ENCODE results near the gene NPHP4.
"Not testable (repeated sequence)": the region's sequence is repeated elsewhere in the genome, so short reads cannot be mapped to it uniquely, and the experiment has no call there.

NPHP4 gene

GRCh38 chr1:6023346-6023745 lies 31.1 kb upstream of the NPHP4 start:
- DNase-seq (ENCODE audit: low spot score) = no peak

GRCh38 chr1:6022193-6022592 lies 30.0 kb upstream of the NPHP4 start:
- no peak for DNase-seq (ENCODE audit: low spot score)

- no peak for DNase-seq (ENCODE audit: low spot score)
Observed at GRCh38 chr1:6019166-6019845, 27.1 kb upstream of the NPHP4 start.

GRCh38 chr1:6017654-6018053 lies 25.4 kb upstream of the NPHP4 start:
- DNase-seq (ENCODE audit: low spot score) = not testable (repeated sequence)

GRCh38 chr1:6016191-6016865 lies 24.1 kb upstream of the NPHP4 start:
- DNase-seq (ENCODE audit: low spot score) = no peak

- no peak for DNase-seq (ENCODE audit: low spot score)
Observed at GRCh38 chr1:6014130-6014999, 22.1 kb upstream of the NPHP4 start.

GRCh38 chr1:6013491-6013890 lies 21.3 kb upstream of the NPHP4 start:
- DNase-seq (ENCODE audit: low spot score) = no peak

- DNase-seq (ENCODE audit: low spot score) = no peak
Observed at GRCh38 chr1:6012529-6013318, 20.5 kb upstream of the NPHP4 start.

- no peak for DNase-seq (ENCODE audit: low spot score)
Observed at GRCh38 chr1:6011946-6012258, 19.7 kb upstream of the NPHP4 start.

GRCh38 chr1:6011161-6011945 lies 19.1 kb upstream of the NPHP4 start:
- no peak for DNase-seq (ENCODE audit: low spot score)

GRCh38 chr1:6010554-6010953 lies 18.3 kb upstream of the NPHP4 start:
- DNase-seq (ENCODE audit: low spot score) = no peak

- DNase-seq (ENCODE audit: low spot score) = no peak
Observed at GRCh38 chr1:6009120-6010040, 17.2 kb upstream of the NPHP4 start.

GRCh38 chr1:6008696-6009095 lies 16.5 kb upstream of the NPHP4 start:
- no peak for DNase-seq (ENCODE audit: low spot score)

GRCh38 chr1:6008084-6008415 lies 15.8 kb upstream of the NPHP4 start:
- no peak for DNase-seq (ENCODE audit: low spot score)

GRCh38 chr1:6007318-6008083 lies 15.3 kb upstream of the NPHP4 start:
- no peak for DNase-seq (ENCODE audit: low spot score)

GRCh38 chr1:6006882-6007281 lies 14.7 kb upstream of the NPHP4 start:
- DNase-seq (ENCODE audit: low spot score) = no peak

GRCh38 chr1:6005276-6005917 lies 13.2 kb upstream of the NPHP4 start:
- no peak for DNase-seq (ENCODE audit: low spot score)

- no peak for DNase-seq (ENCODE audit: low spot score)
Observed at GRCh38 chr1:6004412-6005123, 12.3 kb upstream of the NPHP4 start.
